Activated B cell treated with CpG ODN at 0.5 μM for 24 hours (primary cell): ENCODE data around the gene TWF2. TPM values are rescaled to one million over a fixed set of nuclear protein-coding genes. Genes with fewer than 3 reads are reported as not detected.

ENCODE experiments used
- ATAC-seq: fragments of 200-7000 bp; cut with Tn5 transposase; one replicate; pipeline ENCODE4 v1.10.0; 2021; ENCODE audit warnings: low read depth, mild to moderate bottlenecking, moderate library complexity
- CTCF ChIA-PET: fragments of 350-600 bp; sonication (Branson Sonifier 250); formaldehyde crosslinking; loops from one replicate; lab custom pipeline; 2021; ENCODE audit warnings: antibody characterized with exemption; lab: Charles Lee
- POLR2A ChIA-PET: fragments of 350-600 bp; sonication (Branson Sonifier 250); formaldehyde crosslinking; loops from one replicate; lab custom pipeline; 2021; ENCODE audit warnings: antibody characterized with exemption; lab: Charles Lee
- DNase-seq: peaks from one replicate; pipeline ENCODE4 v3.0.0; 2022
- H3K27ac Mint-ChIP-seq: one replicate; pipeline ENCODE4 v1.8.0; 2020; ENCODE audit warnings: mixed read lengths
- H3K27me3 Mint-ChIP-seq: one replicate; pipeline ENCODE4 v1.8.0; 2021; ENCODE audit warnings: mixed read lengths
- H3K36me3 Mint-ChIP-seq: one replicate; pipeline ENCODE4 v1.8.0; 2021; ENCODE audit warnings: low read depth, mixed read lengths
- H3K4me1 Mint-ChIP-seq: one replicate; pipeline ENCODE4 v1.8.0; 2021; ENCODE audit warnings: mixed read lengths
- H3K4me3 Mint-ChIP-seq: one replicate; pipeline ENCODE4 v1.8.0; 2020; ENCODE audit warnings: mild to moderate bottlenecking, mixed read lengths
- H3K9me3 Mint-ChIP-seq: one replicate; pipeline ENCODE4 v1.8.0; 2020; ENCODE audit warnings: mixed read lengths
- intact Hi-C: fragments of 100-400 bp; cut with micrococcal nuclease; formaldehyde crosslinking; loops from one replicate; pipeline ENCODE4 v1.15.1; 2024
- total RNA-seq: library from RNA; stranded (reverse); gene quantifications from 2 replicates; pipeline ENCODE4 v1.2.3, GENCODE V29; 2022
- TF ChIP-seq, protein P1 (sequence below): fragments of 200-600 bp; IDR thresholded peaks from one replicate; pipeline ENCODE4 v1.8.0; 2022; ENCODE audit warnings: antibody characterized with exemption, mild to moderate bottlenecking

Gene TWF2
- total RNA-seq, 1 donor from 2014 or later: 74.1 TPM

DNA sequence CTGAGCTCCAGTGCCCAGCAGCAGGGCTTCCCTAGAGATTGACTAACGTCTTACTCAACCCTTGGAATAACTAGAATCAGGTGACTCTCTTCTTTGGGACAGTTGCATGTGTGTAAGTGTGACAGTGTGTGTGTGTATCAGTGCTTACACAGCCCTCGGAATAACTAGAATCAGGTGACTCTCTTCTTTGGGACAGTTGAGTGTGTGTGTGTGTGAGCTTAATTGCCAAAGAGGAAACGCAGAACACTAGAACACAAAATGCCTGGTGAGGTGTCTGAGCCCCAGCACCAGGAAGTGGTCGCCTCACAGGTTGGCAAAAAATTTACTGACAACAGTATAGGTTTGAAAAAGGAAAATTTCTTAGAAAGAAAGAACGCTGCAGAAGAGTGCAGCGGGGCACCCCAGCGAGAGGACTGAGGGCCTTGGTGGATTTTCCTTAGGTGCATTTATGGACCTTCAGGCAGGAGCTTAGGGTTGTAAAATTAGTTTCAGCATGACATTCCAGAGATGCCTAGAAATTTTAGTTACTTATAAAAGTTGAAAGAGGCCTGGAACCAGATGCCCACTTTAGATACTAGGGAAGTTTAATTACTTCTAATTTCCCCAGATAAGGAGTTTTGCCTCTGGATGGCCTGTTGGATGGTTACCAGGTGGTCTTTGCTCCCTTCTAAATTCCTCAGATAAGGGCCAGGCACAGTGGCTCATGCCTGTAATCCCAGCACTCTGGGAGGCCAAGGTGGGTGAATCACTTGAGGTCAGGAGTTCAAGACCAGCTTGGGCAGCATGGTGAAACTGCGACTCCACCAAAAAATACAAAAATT is 43.2 kb upstream of the TWF2 start:
- H3K36me3 Mint-ChIP-seq: peaks cover 18% of the 10 kb centered on the region
- peaks cover 25% of the 10 kb centered on the region for H3K4me1 Mint-ChIP-seq

DNA sequence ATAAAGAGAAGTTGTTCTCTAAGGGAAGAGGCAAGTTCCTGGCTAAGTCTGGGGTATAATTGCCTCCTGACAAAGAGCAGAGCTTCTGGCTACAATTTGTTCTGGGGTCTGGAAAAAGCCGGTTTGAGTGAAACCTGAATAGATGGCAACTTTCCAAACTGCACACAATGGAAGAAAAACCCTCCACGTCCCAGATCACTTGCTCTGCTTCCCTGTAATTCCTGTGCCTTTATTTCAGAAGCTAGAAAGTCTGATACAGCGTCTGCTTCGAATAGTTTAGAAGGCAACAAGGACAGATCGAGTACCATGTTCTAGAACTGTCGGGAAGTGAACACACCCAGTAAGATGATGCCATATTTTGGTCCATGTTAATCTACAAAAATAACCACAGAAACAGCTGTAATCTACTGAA is 41.1 kb upstream of the TWF2 start:
- intact Hi-C loops: no loop called here
- peaks cover 40% of the 10 kb centered on the region for H3K4me1 Mint-ChIP-seq
- no peaks in the 10 kb centered on the region for H3K9me3 Mint-ChIP-seq
- peaks cover 30% of the 10 kb centered on the region for H3K36me3 Mint-ChIP-seq
- ChIA-PET POLR2A (interaction anchor here (3.1 to 6.1 kb wide), 6 partner anchors 8 to 59 kb away, joined by 51 to 111 read pairs (median 84); partner anchors contain the start of genes GLYCTK, PPM1M, TLR9 and TWF2), CTCF (interaction anchor here (1.1 to 6.0 kb wide), 7 partner anchors 8 to 59 kb away, joined by 3 to 48 read pairs (median 12); partner anchors contain the start of genes GLYCTK and TLR9)
- H3K27me3 Mint-ChIP-seq: no peaks in the 10 kb centered on the region
- H3K4me3 Mint-ChIP-seq: peak overlapping the region; percentile 41
- ATAC-seq: no peak
- TF ChIP-seq, protein P1, sequence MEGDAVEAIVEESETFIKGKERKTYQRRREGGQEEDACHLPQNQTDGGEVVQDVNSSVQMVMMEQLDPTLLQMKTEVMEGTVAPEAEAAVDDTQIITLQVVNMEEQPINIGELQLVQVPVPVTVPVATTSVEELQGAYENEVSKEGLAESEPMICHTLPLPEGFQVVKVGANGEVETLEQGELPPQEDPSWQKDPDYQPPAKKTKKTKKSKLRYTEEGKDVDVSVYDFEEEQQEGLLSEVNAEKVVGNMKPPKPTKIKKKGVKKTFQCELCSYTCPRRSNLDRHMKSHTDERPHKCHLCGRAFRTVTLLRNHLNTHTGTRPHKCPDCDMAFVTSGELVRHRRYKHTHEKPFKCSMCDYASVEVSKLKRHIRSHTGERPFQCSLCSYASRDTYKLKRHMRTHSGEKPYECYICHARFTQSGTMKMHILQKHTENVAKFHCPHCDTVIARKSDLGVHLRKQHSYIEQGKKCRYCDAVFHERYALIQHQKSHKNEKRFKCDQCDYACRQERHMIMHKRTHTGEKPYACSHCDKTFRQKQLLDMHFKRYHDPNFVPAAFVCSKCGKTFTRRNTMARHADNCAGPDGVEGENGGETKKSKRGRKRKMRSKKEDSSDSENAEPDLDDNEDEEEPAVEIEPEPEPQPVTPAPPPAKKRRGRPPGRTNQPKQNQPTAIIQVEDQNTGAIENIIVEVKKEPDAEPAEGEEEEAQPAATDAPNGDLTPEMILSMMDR: no peak
- no peak for DNase-seq
- H3K27ac Mint-ChIP-seq: no peak overlapping the region

More for the DNA sequence above, 43.2 kb upstream of the TWF2 start:
- DNase-seq (no peak), ATAC-seq (no peak)
- TF ChIP-seq, protein P1: no peak
- ChIA-PET CTCF (interaction anchor here (0.8 to 1.6 kb wide), 5 partner anchors 29 to 58 kb away, joined by 3 to 6 read pairs (median 4); partner anchors contain the start of gene TWF2), POLR2A (interaction anchor here (1.1 to 1.4 kb wide), 4 partner anchors 36 to 58 kb away, joined by 3 to 4 read pairs (median 4); no protein-coding TSS in a partner anchor)
- H3K4me3 Mint-ChIP-seq: no peak overlapping the region
- no peaks in the 10 kb centered on the region for H3K27me3 Mint-ChIP-seq
- no peak overlapping the region for H3K27ac Mint-ChIP-seq
- H3K9me3 Mint-ChIP-seq: no peaks in the 10 kb centered on the region
- intact Hi-C loops: no loop called here

DNA sequence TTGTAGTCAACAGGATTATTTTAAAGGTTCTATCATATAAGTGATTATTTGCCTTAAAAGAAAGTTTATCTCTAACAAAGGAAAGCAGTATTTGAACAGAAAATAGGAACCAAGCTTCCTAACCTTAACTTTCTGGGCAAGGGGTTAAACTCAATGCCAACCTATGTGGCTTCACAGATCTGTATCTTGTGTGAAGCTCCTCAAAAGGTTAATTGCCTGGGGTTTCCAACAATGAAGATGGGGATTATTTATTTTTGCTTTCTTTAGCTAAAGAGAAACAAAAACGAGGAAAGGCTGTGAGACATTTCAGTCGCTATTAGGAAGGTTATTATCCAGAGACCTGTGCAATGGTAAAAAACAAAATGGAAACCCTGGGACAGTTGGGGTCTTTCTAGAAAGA is 40.6 kb upstream of the TWF2 start:
- no peaks in the 10 kb centered on the region for H3K9me3 Mint-ChIP-seq
- intact Hi-C loops: loop anchor here (5.0 kb wide), 1 partner anchor 277 kb away; no protein-coding TSS in a partner anchor

DNA sequence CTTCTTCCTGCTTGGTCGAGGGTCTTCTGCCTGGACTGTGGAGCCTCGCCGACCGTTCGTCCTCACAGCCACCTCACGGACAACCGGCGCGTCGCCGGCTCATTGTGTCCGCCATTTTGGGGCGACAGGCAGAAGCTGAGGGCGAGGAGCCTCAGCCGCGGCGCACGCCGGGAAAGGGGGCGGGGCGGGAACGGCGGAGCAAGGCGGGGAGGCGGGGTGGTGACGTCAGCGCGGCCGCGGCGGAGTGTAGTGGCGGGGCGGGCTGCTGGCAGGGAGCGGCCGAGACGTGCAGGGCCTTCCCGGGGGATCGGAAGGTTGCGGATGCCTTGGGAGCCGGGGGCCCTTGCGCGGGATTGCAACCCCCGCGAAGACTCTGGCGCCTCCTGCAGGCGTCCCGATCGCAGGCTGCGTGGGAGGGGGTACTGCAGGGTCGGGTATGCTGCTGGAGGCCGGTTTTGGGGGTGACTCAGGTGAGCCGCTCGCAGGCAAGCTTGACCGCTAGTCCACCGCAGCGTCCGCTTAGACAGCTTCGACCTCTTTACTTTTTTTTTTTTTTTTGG is 39.6 kb upstream of the TWF2 start, which contains the start of gene WDR82:
TSS of gene WDR82 (minus strand) at position 140 of the 560 bp plus-strand sequence. CDS start 288 bp downstream, outside the sequence.
- Mint-ChIP-seq H3K4me3 (peak within 1 kb of the TSS; percentile 99), H3K4me1 (peaks cover 55% of the 10 kb centered on the region), H3K27me3 (no peaks in the 10 kb centered on the region), H3K36me3 (peaks cover 41% of the 10 kb centered on the region), H3K27ac (peak within 1 kb of the TSS; percentile 98), H3K9me3 (no peaks in the 10 kb centered on the region)
- POLR2A ChIA-PET: interaction anchor here (0.6 to 6.1 kb wide), 22 partner anchors 10 to 1711 kb away, joined by 3 to 111 read pairs (median 7); partner anchors contain the start of genes C3orf18, DNAH1, GLYCTK and PPM1M
- TF ChIP-seq, protein P1: no peak
- ATAC-seq (peak; percentile 85), DNase-seq (peak; percentile 100)
- CTCF ChIA-PET: interaction anchor here (0.9 to 6.0 kb wide), 14 partner anchors 9 to 223 kb away, joined by 3 to 48 read pairs (median 4); partner anchors contain the start of genes GLYCTK and TLR9
- intact Hi-C loops: loop anchor here (1.0 to 5.0 kb wide), 9 partner anchors 9 to 276 kb away; partner anchors contain the start of genes GLYCTK, TLR9 and TWF2

More for the DNA sequence above, 40.6 kb upstream of the TWF2 start:
- POLR2A ChIA-PET: interaction anchor here (1.1 to 6.1 kb wide), 8 partner anchors 9 to 284 kb away, joined by 4 to 111 read pairs (median 81); partner anchors contain the start of genes GLYCTK, PPM1M, TLR9 and TWF2
- Mint-ChIP-seq H3K27ac (no peak overlapping the region), H3K36me3 (peaks cover 32% of the 10 kb centered on the region), H3K4me3 (peak overlapping the region; percentile 99), H3K4me1 (peaks cover 44% of the 10 kb centered on the region), H3K27me3 (no peaks in the 10 kb centered on the region)
- no peak for DNase-seq
- CTCF ChIA-PET: interaction anchor here (1.1 to 6.0 kb wide), 8 partner anchors 8 to 59 kb away, joined by 3 to 48 read pairs (median 8); partner anchors contain the start of genes GLYCTK and TLR9
- no peak for ATAC-seq
- TF ChIP-seq, protein P1: no peak
